HepG2 (cell line): ENCODE measurements around the gene BTD. TPM values are rescaled to one million over a fixed set of nuclear protein-coding genes. Genes with fewer than 3 reads are reported as not detected.

Experiments used
- ATAC-seq: fragments of 200-7000 bp; cut with Tn5 transposase; 3 replicates; pipeline ENCODE4 v1.9.1; 2020; ENCODE audit warnings: mild to moderate bottlenecking, moderate library complexity
- BruUV-seq: library from RNA; stranded (reverse); fragments of 400-500 nt; replicated peaks from 2 replicates; lab custom pipeline; 2021; lab: Mats Ljungman, UMichigan
- CTCF ChIA-PET: fragments of 300-600 bp; formaldehyde crosslinking; extraction: SDS; loops from one replicate; lab custom pipeline; 2021; ENCODE audit warnings: low total read pairs, inconsistent platforms, low intra/inter-chr PET ratio; lab: Yijun Ruan, JAX
- POLR2A ChIA-PET: fragments of 350-600 bp; sonication (Branson Sonifier 250); formaldehyde crosslinking; loops from one replicate; lab custom pipeline; 2020; ENCODE audit warnings: antibody characterized with exemption, inconsistent platforms; lab: Yijun Ruan, JAX
- DNase-seq: peaks from one replicate; pipeline ENCODE4 v3.0.0-alpha.2; 2015; ENCODE audit warnings: low spot score
- FAIRE-seq: peaks from 3 replicates; lab custom pipeline; 2011; peaks lifted over from hg19 to GRCh38; lab: Jason Lieb, UNC
- H2AFZ ChIP-seq: one replicate; pipeline ENCODE4 v1.6.1; 2011; ENCODE audit warnings: low read length, inconsistent platforms
- H3K27ac ChIP-seq: fragments of 300-600 bp; 3 replicates; pipeline ENCODE4 v1.8.0; 2011; ENCODE audit warnings: mixed run types, mild to moderate bottlenecking, mixed read lengths, low read length, inconsistent platforms; ENCODE audit not compliant: insufficient read depth; ENCODE audit errors: extremely low read length
- H3K27me3 ChIP-seq, 2 experiments: fragments of 200-600 bp in 1 of 2; 2 replicates in 1 of 2; 3 replicates in 1 of 2; pipeline versions ENCODE4 v1.6.0 to v1.8.0; 2011; ENCODE audit warnings: low read length in 2 of 2, mild to moderate bottlenecking in 2 of 2, moderate library complexity in 2 of 2, inconsistent platforms in 1 of 2; ENCODE audit not compliant: insufficient read depth in 2 of 2, control insufficient read depth in 1 of 2
- H3K36me3 ChIP-seq, 2 experiments: fragments of 200-600 bp in 1 of 2; replicated peaks in 1 of 2; 2 replicates in 1 of 2; 3 replicates in 1 of 2; pipeline versions ENCODE4 v1.5.1 to v1.8.0; 2011; ENCODE audit warnings: low read length in 2 of 2, inconsistent platforms in 1 of 2; ENCODE audit not compliant: insufficient read depth in 2 of 2, control insufficient read depth in 1 of 2
- H3K4me1 ChIP-seq: 2 replicates; pipeline ENCODE4 v1.5.1; 2012; ENCODE audit warnings: low read length, inconsistent platforms; ENCODE audit not compliant: insufficient read depth
- H3K4me2 ChIP-seq: 2 replicates; pipeline ENCODE4 v1.6.0; 2011; ENCODE audit warnings: low read depth, low read length, inconsistent platforms
- H3K4me3 ChIP-seq, 3 experiments: fragments of 200-600 bp in 1 of 3; sonication (generic), shearing (Covaris generic) in 1 of 3; replicated peaks in 1 of 3; 2 replicates each; pipeline ENCODE4 v1.5.1; 2011 to 2016; ENCODE audit warnings: low read length in 3 of 3, inconsistent platforms in 2 of 3, low read depth in 2 of 3, mild to moderate bottlenecking in 2 of 3, control low read depth in 1 of 3, mixed read lengths in 1 of 3; ENCODE audit not compliant: insufficient read depth in 1 of 3
- H3K79me2 ChIP-seq: one replicate; pipeline ENCODE4 v1.6.1; 2011; ENCODE audit warnings: low read length, inconsistent platforms; ENCODE audit not compliant: insufficient read depth
- H3K9ac ChIP-seq: 2 replicates; pipeline ENCODE4 v1.6.0; 2011; ENCODE audit warnings: mild to moderate bottlenecking, low read depth, low read length, inconsistent platforms; ENCODE audit not compliant: insufficient read depth
- H3K9me3 ChIP-seq: 2 replicates; pipeline ENCODE4 v1.5.1; 2012; ENCODE audit warnings: mild to moderate bottlenecking, low read length
- H4K20me1 ChIP-seq: 2 replicates; pipeline ENCODE4 v1.6.0; 2011; ENCODE audit warnings: inconsistent platforms, mild to moderate bottlenecking, low read length, moderate library complexity; ENCODE audit not compliant: insufficient read depth
- BCL3 ChIP-seq: sonication (generic); formaldehyde crosslinking; IDR thresholded peaks from 2 replicates; pipeline ENCODE4 v1.5.1; 2020; ENCODE audit warnings: mild to moderate bottlenecking, missing genetic modification reagents, moderate library complexity
- CBFB ChIP-seq: sonication (generic); formaldehyde crosslinking; IDR thresholded peaks from 2 replicates; pipeline ENCODE4 v1.4.0; 2020; ENCODE audit warnings: missing genetic modification reagents
- GABPA ChIP-seq, 2 experiments: IDR thresholded peaks; 2 replicates each; pipeline ENCODE4 v1.6.1; 2011 to 2016; ENCODE audit warnings: low read depth in 2 of 2, low read length in 1 of 2, missing biosample characterization in 1 of 2, missing genetic modification characterization in 1 of 2
- HOXA3 ChIP-seq: sonication (generic); formaldehyde crosslinking; IDR thresholded peaks from 2 replicates; pipeline ENCODE4 v1.5.0; 2020; ENCODE audit warnings: missing genetic modification reagents
- MIER2 ChIP-seq: IDR thresholded peaks from 2 replicates; pipeline ENCODE4 v1.6.1; 2016; ENCODE audit warnings: missing biosample characterization, missing genetic modification reagents
- NFKB2 ChIP-seq: sonication (generic); formaldehyde crosslinking; IDR thresholded peaks from 2 replicates; pipeline ENCODE4 v1.4.0; 2020; ENCODE audit warnings: missing genetic modification reagents, borderline replicate concordance
- TBP ChIP-seq: sonication (generic); formaldehyde crosslinking; IDR thresholded peaks from 2 replicates; pipeline ENCODE4 v1.5.0; 2020; ENCODE audit warnings: missing genetic modification reagents
- TBX2 ChIP-seq: sonication (generic); formaldehyde crosslinking; IDR thresholded peaks from 2 replicates; pipeline ENCODE4 v1.5.0; 2020; ENCODE audit warnings: missing genetic modification reagents, mild to moderate bottlenecking, borderline replicate concordance
- ZMYM3 ChIP-seq: sonication (generic); formaldehyde crosslinking; IDR thresholded peaks from 2 replicates; pipeline ENCODE4 v1.5.1; 2020; ENCODE audit warnings: mild to moderate bottlenecking, missing genetic modification reagents
- ZNF530 ChIP-seq: sonication (generic); formaldehyde crosslinking; IDR thresholded peaks from 2 replicates; pipeline ENCODE4 v1.5.0; 2020; ENCODE audit warnings: low read depth, mild to moderate bottlenecking, missing genetic modification reagents
- ZNF567 ChIP-seq: sonication (generic); formaldehyde crosslinking; IDR thresholded peaks from 2 replicates; pipeline ENCODE4 v1.8.1; 2023; ENCODE audit warnings: mild to moderate bottlenecking, missing genetic modification reagents, borderline replicate concordance
- ZNF891 ChIP-seq: sonication (generic); formaldehyde crosslinking; IDR thresholded peaks from 2 replicates; pipeline ENCODE4 v1.5.0; 2020; ENCODE audit warnings: mild to moderate bottlenecking, missing genetic modification reagents
- WGBS: methylation state at CpG from one replicate; pipeline ENCODE4 v1.1.6; 2017; ENCODE audit warnings: low lambda C conversion rate; 5-methylcytosine and 5-hydroxymethylcytosine counted together
- in situ Hi-C: cut with HindIII; loops from 2 replicates; pipeline ENCODE4 v1.10.0; 2017; ENCODE audit warnings: low pct_unique_long_range_greater_than_20kb; ENCODE audit not compliant: extremely low pct_ligation_motif_present
- intact Hi-C: fragments of 100-400 bp; cut with micrococcal nuclease; formaldehyde crosslinking; loops from one replicate; pipeline ENCODE4 v1.10.0; 2022; ENCODE audit not compliant: unreplicated experiment
- polyA plus RNA-seq, 8 experiments: library from polyadenylated mRNA; depleted of rRNA in 3 of 8; stranded (reverse) in 7 of 8; unstranded in 1 of 8; fragments of >200 nt; fragmentation: Illumina TruSeq in 4 of 8; extraction: Trizol in 4 of 8; gene quantifications; 2 replicates each; pipeline versions ENCODE4 v1.2.1 to v1.2.3, GENCODE V29; 2011 to 2016; ENCODE audit warnings: low read depth in 4 of 8, missing spikeins in 1 of 8, mixed read lengths in 1 of 8; ENCODE audit not compliant: insufficient read depth in 1 of 8
- total RNA-seq, 5 experiments: library from RNA; depleted of rRNA; stranded (reverse); fragments of >200 nt; fragmentation: Illumina TruSeq; extraction: Trizol; gene quantifications; 2 replicates each; pipeline ENCODE4 v1.2.3, GENCODE V29; 2016; ENCODE audit warnings: low read depth in 1 of 5

BTD gene
- total and polyA plus RNA-seq, 2 of the 13 experiments (the other 11 are each of a cell fraction or from before 2014, with no cell fraction given): 15.7 to 35.5 TPM

- Histone ChIP-seq H3K9me3 (no peaks in the 10 kb centered on the region), H2AFZ (no peak overlapping the region), H3K79me2 (peaks cover 10% of the 10 kb centered on the region), H3K27me3 (peaks cover 0 to 4% of the 10 kb centered on the region in 2 experiments; a peak in 1 of 5 replicates), H3K27ac (no peak overlapping the region), H3K4me3 (no peak overlapping the region), H3K4me1 (peaks cover 10% of the 10 kb centered on the region), H3K36me3 (peaks cover 5 to 17% of the 10 kb centered on the region in 2 experiments), H3K9ac (no peak overlapping the region), H4K20me1 (no peaks in the 10 kb centered on the region), H3K4me2 (no peak overlapping the region)
- 89% methylated on average over 2 of the region's 2 CpGs for WGBS
- ATAC-seq (no peak), FAIRE-seq (no peak), DNase-seq (no peak)
- POLR2A ChIA-PET: no interaction called here
- intact Hi-C loops (no loop called here), in situ Hi-C loops (no loop called here)
- BruUV-seq: no TSS peak
- CTCF ChIA-PET: no interaction called here
- TF ChIP-seq ZMYM3 (no peak), TBP (no peak), NFKB2 (CRISPR knock-in tag) (no peak), MIER2 (CRISPR knock-in tag) (no peak), GABPA (IDR thresholded peaks at IDR 0.05; ENCODE audit: low read depth, low read length) (no peak), GABPA (CRISPR knock-in tag; IDR thresholded peaks at IDR 0.05; ENCODE audit: low read depth) (no peak), CBFB (CRISPR knock-in tag) (no peak), TBX2 (CRISPR knock-in tag) (no peak), ZNF530 (CRISPR knock-in tag) (no peak), ZNF891 (CRISPR knock-in tag) (no peak), ZNF567 (CRISPR knock-in tag) (no peak), BCL3 (no peak), HOXA3 (no peak)
Observed at GRCh38 chr3:15595955-15596354, 5.6 kb upstream of the BTD start.
